Endometrium (tissue), 2 donors: Measurements from ENCODE around the gene ARID1A.
A peak's percentile ranks its signal among the peaks of the same experiment; 100 is the strongest.
"Not testable (repeated sequence)": the region's sequence is repeated elsewhere in the genome, so short reads cannot be mapped to it uniquely, and the experiment has no call there.

Source experiments
- FAIRE-seq: peaks from 2 replicates; lab custom pipeline; 2012; peaks lifted over from hg19 to GRCh38; lab: Jason Lieb, UNC
- donor health status: control.
- donor health status: control.

ARID1A gene

GRCh38 chr1:26695356-26696118 is at the start of gene ARID1A:
Gene ARID1A, plus strand, starts transcription at chr1:26696015. Its CDS starts 389 bp downstream, at chr1:26696404.
- no peak for FAIRE-seq

DNA sequence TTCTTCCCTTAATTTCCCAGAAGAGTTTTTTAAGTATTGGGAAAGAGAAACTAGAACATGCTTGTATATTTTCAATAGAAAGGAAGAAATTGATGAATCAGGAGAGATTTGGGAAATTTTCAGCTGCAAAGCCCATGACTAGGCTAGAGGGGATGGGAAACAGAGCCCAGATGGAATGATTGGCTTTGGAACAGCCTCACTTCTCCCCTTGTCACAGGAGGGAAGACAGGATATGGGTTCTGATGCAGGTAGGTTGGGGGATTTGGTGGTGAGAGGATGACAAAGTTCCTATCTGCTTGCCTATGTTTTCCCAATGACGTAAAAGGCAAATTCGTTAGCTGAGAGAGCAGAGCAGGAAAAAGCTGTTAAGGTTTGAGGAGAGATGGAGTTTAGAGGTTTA is 31.0 kb upstream of the ARID1A start:
- no peak for FAIRE-seq

- FAIRE-seq: no peak
These were observed 29.0 kb upstream of the ARID1A start for GRCh38 chr1:26666855-26667254.

- FAIRE-seq: not testable (repeated sequence)
These were observed 27.6 kb upstream of the ARID1A start for GRCh38 chr1:26668106-26668786.

DNA sequence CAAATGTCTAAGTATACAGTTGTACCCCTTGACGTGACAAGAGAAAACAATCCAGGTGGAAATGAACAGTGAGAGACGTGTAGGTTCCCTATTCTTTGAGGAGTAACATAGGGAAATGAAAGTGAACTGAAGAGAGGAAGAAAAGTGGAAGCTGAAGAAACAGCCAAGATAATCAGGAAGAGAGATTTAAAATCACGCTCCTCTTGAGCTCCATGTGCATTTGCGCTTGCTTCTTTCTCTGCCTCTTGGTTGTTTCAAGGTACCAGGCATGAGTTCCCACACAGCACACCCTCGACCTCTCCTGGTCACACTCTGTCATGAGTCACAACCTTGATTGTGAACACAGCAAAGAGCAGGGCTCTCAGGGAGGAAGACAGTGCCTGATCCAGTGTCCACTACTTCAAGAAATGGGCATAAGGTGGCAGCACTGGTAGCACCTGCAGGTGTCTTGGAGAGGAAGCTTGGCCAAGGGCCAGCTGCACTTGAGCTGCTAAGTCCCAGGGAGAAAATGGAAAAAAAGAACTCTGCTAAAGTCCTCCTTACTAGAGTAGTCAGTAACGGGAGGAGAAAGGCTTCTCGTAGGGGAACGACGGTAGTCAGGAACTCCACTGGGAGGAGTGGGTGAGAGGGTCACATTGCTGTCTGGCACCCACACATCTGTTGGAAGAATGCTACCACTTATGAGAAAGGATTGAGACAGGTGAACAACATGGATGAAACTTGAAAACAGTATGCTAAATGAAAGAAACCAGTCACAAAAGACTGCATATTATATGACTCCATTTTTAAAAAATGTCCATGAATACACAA is 18.3 kb upstream of the ARID1A start:
- no peak for FAIRE-seq

DNA sequence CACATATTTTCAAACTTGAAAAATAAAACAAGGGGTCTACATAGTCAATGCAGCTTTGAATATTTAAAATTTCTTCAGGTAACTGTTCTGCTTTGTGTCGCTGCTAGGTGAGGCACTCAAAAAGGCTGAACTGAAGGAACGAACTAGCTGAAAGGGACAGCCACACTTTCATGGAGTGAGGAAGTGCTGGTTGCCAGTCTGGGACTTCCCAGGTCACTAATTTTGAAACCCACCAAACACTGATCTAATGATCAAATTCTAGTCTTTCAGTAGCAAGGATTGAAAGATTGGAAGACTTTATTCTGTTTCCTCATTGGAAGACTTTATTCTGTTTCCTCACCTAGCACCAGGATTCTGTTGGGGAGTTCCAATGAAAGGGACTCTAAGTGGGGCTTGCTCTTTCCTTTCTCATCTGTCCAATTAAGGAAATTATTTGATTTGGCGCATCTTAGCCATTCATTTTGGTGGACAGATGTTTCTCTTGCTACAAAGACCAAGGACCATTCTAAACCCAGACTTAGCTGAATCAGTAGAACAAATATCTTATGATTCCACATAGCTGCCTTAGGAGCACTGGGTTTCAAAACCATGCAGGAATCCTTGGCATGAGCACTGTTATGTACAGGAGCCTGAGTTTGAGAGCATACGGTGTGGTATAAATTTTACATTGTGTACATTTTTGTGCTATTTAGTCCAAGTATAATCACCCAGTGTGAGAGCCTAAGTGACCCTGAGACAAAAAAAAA is 10.9 kb upstream of the ARID1A start:
- FAIRE-seq: no peak

DNA sequence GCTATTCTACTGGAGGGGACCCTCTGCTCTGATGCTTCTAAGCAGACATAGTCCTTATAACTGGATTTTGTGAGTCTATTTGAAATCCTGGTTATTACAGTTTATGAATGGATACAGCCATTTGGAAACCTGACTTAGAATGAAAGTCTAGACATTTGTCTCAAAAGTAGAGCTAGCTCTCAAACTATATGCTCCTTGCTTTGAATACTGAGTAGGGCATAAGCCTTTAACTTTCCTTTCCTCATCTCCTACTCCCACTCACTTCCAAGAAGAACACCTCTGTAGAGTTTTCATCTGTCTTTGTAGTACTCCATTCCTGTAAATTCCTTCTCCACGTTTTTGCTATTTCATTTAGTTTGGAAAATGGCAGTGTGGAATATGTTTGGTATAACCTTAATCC is 9.0 kb upstream of the ARID1A start:
- no peak for FAIRE-seq

DNA sequence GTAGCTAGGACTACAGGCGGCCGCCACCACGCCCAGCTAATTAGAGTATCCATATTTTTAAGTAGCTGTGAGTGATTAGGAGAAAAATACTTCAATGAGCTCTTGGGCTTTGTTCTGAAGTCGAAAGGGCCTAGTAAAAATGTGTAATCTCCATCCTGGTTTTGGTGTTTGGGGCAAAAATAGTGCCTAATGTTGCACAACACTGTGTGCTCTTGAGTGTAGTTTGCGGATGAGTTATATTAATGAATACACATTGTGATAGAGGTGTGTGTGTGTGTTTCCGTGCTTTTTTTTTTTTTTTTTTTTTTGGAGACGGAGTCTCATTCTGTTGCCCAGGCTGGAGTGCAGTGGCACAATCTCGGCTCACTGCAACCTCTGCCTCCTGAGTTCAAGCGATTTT is 6.3 kb upstream of the ARID1A start:
- FAIRE-seq: no peak

GRCh38 chr1:26690157-26690556 is 5.7 kb upstream of the ARID1A start:
- no peak for FAIRE-seq

DNA sequence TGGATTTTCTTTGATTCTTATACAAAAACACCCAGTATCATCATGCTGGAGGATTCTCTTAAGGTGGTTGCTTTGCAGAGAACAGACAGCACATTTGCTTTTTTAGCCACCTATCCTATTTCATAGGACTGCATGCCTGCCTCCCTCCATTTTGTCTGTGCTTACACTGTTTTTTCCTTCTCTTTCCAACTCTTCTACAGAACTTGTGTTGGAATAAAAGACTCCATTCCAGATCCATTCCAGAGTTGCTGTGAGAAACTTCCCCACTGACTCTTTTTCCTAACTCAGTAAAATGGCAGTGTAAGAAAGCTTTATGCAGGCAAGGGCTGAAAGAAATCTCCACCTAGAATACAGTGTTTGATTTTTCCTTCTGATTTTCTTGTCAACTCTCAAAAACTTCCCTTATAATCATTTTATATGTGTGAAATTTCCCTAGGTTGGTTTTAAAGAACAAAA is 5.2 kb upstream of the ARID1A start:
- no peak for FAIRE-seq

DNA sequence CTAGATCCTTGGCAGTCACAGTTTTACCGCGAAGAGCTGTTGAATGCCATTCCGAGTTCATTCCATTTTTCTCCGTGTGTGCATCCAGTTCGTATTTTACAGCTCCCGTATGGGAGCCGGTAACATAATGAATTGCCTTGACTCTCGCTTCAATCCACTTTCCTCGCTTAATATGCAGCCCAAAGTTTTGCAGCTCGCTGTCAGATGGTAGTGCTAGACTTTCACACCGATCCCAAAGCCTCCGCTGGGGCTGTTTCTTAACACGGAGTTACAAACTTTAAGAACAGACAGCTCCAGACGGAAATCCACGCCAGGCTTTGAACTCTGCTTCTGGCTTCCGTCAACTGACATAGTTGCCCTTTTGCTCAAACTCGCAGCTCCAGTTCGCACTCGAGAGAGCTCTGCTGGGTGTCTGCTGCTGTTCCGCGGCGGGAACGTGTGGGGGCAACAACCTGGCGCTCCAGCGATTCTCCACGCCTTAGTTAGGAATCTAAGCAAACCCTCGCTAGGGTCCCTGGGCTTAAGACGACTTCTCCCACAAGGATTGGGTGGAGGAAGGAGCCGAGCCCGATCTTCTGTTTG is 3.5 kb upstream of the ARID1A start:
- FAIRE-seq: peak; percentile 72

GRCh38 chr1:26692793-26693490 is 2.9 kb upstream of the ARID1A start:
- peak; percentile 78 for FAIRE-seq

DNA sequence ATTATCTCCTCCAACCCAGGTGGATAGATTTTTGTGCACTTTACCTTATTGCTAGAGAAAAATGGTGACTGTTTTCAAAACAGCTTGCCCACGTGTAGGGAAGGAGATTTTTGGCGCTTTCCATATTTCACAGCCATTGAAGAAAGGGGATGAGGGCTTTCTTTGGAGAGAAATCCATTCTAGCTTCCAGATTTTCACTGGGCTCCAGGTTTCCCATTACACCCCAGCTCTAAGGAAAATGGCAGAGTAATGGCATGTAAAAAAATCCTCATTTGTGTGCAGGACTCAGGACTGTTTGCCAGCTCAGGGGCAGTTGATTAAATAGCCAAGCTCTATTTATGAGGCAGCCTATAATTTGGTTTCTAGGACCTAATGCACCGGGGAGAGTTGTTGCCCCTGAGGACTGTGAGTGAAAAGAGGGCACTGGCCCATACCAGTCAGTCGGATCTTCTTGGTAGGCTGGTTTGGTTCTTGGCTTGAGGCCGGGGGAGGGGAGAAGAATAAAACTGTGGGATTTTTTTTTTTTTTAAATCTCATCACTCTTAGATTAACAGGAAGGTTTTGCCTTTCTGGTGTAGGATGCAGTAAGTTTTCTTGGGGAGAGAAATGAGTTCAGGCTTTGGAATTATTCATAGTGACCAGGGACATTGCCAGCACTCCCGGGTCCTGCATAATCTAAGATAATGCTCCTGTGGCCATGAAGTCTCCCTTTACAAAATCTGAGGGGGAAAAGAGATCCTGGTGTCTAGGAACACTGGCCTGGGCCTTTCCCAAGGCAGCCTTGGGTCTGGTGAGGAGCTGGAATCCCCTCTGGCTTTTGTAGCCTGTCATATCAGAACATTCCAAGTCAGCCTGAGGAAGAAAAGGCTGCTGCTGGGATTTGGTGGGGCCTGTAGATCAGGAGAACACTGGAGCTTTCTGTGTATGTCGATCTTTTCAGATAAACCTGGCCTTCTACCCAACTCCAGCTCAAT is 1.9 kb upstream of the ARID1A start:
- FAIRE-seq: no peak

DNA sequence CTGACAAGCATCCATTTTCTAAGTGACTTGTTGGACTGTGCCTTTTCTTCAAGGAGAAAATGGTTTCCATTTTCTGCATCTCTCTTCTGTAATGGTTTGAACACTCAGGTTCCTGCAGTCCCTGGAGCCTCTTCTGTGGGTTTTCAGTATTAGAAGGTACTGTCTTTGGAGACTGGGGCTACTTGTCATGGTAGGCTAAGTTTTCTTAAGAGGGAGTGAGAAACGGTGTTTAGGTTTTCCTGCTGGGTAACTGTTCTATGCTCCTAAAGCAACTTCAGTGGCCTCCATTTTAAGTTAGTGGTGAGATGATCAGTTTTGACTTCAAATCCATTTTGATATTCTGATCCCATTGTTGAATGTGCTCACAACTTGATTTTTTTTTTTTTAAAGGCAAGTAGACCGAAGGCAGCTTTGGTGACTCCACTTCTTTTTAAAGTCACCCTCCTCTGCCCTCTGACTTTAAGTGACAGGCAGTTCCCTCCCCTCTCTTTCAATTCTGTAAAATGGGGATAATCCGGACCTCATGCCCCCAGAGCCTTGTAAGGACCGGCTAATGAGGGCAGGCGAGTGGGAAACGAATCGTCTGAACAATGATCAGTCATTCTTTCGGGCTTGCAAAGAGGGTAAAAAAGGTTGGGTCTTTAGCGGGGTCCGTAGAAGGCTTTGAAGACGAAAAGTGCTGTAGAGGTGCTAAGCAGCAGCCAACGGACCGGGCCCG is 1.0 kb upstream of the ARID1A start:
- FAIRE-seq: no peak

- FAIRE-seq: no peak
These were observed 371 bp downstream of the ARID1A start for GRCh38 chr1:26696119-26696653.

GRCh38 chr1:26696654-26697430 is 1.0 kb downstream of the ARID1A start:
- FAIRE-seq: no peak

GRCh38 chr1:26697431-26697977 is 1.7 kb downstream of the ARID1A start:
- FAIRE-seq: no peak
